GM12878 (cell line): Measurements from ENCODE around the gene AVPR1B.

Source experiments
- BHLHE40 ChIP-seq, 2 experiments: fragments of 450-650 bp in 1 of 2; IDR thresholded peaks; 2 replicates each; pipeline ENCODE4 v1.6.1; 2011 to 2017; ENCODE audit warnings: low read depth in 2 of 2, borderline replicate concordance in 1 of 2, improper control_type of control experiment in 1 of 2, low read length in 1 of 2, mild to moderate bottlenecking in 1 of 2
- CTCF ChIP-seq, 3 experiments: IDR thresholded peaks in 2 of 3; conservative IDR thresholded peaks in 1 of 3; 2 replicates each; pipeline ENCODE4 v1.5.1; 2011; ENCODE audit warnings: low read depth in 3 of 3, low read length in 3 of 3, mild to moderate bottlenecking in 3 of 3, control low read depth in 2 of 3, moderate library complexity in 2 of 3, inconsistent platforms in 1 of 3, mixed read lengths in 1 of 3; ENCODE audit not compliant: control insufficient read depth in 2 of 3, insufficient read depth in 1 of 3; ENCODE audit errors: extremely low read depth in 1 of 3
- EZH2 ChIP-seq: IDR thresholded peaks from 2 replicates; pipeline ENCODE4 v1.6.1; 2012; ENCODE audit warnings: low read depth, mild to moderate bottlenecking, control low read depth, inconsistent platforms, low read length, borderline replicate concordance; ENCODE audit not compliant: control insufficient read depth
- JUNB ChIP-seq: IDR thresholded peaks from 2 replicates; pipeline ENCODE4 v1.6.1; 2016; ENCODE audit warnings: antibody characterized with exemption, mild to moderate bottlenecking
- MAX ChIP-seq: IDR thresholded peaks from 2 replicates; pipeline ENCODE4 v1.6.1; 2012; ENCODE audit warnings: low read depth, low read length, improper control_type of control experiment
- MTA2 ChIP-seq: fragments of 450-650 bp; IDR thresholded peaks from 2 replicates; pipeline ENCODE4 v1.6.1; 2016; ENCODE audit warnings: low read depth, mild to moderate bottlenecking, moderate library complexity
- MXI1 ChIP-seq: fragments of 150-350 bp; IDR thresholded peaks from 2 replicates; pipeline ENCODE4 v1.6.1; 2011; ENCODE audit warnings: low read depth, mild to moderate bottlenecking, inconsistent platforms, low read length, improper control_type of control experiment
- PAX5 ChIP-seq: IDR thresholded peaks from 2 replicates; pipeline ENCODE4 v1.6.1; 2011; ENCODE audit warnings: low read depth, low read length, borderline replicate concordance
- POLR2A ChIP-seq: IDR thresholded peaks from 2 replicates; pipeline ENCODE4 v1.6.1; 2011; ENCODE audit warnings: low read depth, mild to moderate bottlenecking, low read length
- POLR2AphosphoS5 ChIP-seq: IDR thresholded peaks from 2 replicates; pipeline ENCODE4 v1.6.1; 2011; ENCODE audit warnings: mild to moderate bottlenecking, low read length, inconsistent platforms
- RAD21 ChIP-seq: IDR thresholded peaks from 2 replicates; pipeline ENCODE4 v1.6.1; 2011; ENCODE audit warnings: mild to moderate bottlenecking, low read depth, low read length, moderate library complexity; ENCODE audit not compliant: insufficient read depth
- SREBF2 ChIP-seq: IDR thresholded peaks from 2 replicates; pipeline ENCODE4 v1.6.1; 2012; ENCODE audit warnings: mild to moderate bottlenecking, low read length
- TAF1 ChIP-seq: IDR thresholded peaks from 2 replicates; pipeline ENCODE4 v1.6.1; 2011; ENCODE audit warnings: mild to moderate bottlenecking, low read depth, low read length, borderline replicate concordance
- ZNF274 ChIP-seq: IDR thresholded peaks from one replicate; pipeline ENCODE4 v1.8.0; 2011; ENCODE audit not compliant: insufficient read length, insufficient read depth

GRCh38 chr1:206081856-206082255 lies 35.3 kb downstream of the AVPR1B start:
- TF ChIP-seq POLR2A: no peak
- TF ChIP-seq RAD21: no peak
- no peak for TF ChIP-seq ZNF274
- no peak for TF ChIP-seq CTCF (IDR thresholded peaks at IDR 0.05 in 2 of 3, conservative IDR thresholded peaks at IDR 0.05 in 1 of 3; ENCODE audit: control insufficient read depth in 2 of 3, extremely low read depth in 1 of 3, insufficient read depth in 1 of 3, low read depth in 3 of 3, low read length in 3 of 3)
- TF ChIP-seq SREBF2: no peak
- no peak for TF ChIP-seq EZH2
- TF ChIP-seq POLR2AphosphoS5: no peak
- TF ChIP-seq BHLHE40 (IDR thresholded peaks at IDR 0.05; ENCODE audit: borderline replicate concordance in 1 of 2, low read depth in 2 of 2, low read length in 1 of 2): no peak
- no peak for TF ChIP-seq PAX5
- no peak for TF ChIP-seq JUNB
- TF ChIP-seq MXI1: no peak
- no peak for TF ChIP-seq MAX
- TF ChIP-seq MTA2: no peak
- no peak for TF ChIP-seq TAF1
